ENCODE results near the gene PPID.

The PPID gene

DNA sequence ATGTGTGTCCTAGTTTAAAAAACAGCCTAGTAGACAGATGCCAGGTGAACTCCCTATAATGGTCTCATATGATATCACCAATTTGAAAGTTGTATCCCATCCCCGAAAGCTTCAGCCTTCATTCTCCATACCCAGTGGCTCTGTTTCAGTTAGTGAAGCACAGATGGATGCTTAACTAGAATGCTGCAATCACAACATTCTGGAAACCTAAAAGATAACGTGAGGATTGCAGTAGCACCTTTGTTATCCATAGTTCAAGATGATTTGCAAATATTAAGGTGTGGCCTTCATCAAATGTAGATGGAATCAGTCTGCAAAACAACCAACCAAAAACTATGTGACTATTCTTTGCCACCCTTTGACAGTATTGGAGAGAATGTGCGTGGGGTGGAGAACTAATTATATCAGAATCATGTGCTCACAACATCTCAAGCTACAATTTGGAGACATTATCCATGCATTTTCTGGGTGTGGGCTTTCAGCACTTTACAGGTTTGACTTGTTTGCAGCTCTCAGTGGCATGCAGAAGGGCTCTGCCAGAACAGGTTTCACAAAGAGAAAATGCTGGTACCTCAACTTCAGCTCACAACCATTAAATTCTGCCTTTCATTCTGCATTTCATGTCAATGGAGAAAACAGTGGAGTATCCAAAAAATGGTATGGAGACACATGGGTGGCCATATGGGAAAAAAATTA, 18.3 kb upstream of the PPID start:
- no peaks in the 10 kb centered on the region for H3K79me2 ChIP-seq (ENCODE audit: insufficient read depth, low read length)
- no peaks in the 10 kb centered on the region for H3K9me3 ChIP-seq (ENCODE audit: low read length)
- H3K4me3 ChIP-seq (ENCODE audit: low read depth, low read length, poor library complexity, severe bottlenecking): no peak overlapping the region
- no peak overlapping the region for H3K27ac ChIP-seq (ENCODE audit: low read depth, low read length, poor library complexity, severe bottlenecking)
- no peaks in the 10 kb centered on the region for H3K9me2 ChIP-seq (ENCODE audit: low read depth, low read length)
- H3K4me2 ChIP-seq (ENCODE audit: low read length): no peak overlapping the region
- no peak overlapping the region for H3K9ac ChIP-seq (ENCODE audit: low read length)
- H4K20me1 ChIP-seq (ENCODE audit: insufficient read depth, low read length): no peaks in the 10 kb centered on the region
- no peaks in the 10 kb centered on the region for H3K27me3 ChIP-seq (ENCODE audit: insufficient read depth, low read length)
- no peaks in the 10 kb centered on the region for H3K4me1 ChIP-seq (ENCODE audit: insufficient read depth, low read length, severe bottlenecking)
- no peaks in the 10 kb centered on the region for H3K36me3 ChIP-seq (ENCODE audit: insufficient read depth, low read length)
- no peak for TF ChIP-seq CTCF (IDR thresholded peaks at IDR 0.05; ENCODE audit: low read length)
- no peak for TF ChIP-seq EZH2 (IDR thresholded peaks at IDR 0.05; ENCODE audit: borderline replicate concordance, low read length)
- H3F3A ChIP-seq (ENCODE audit: insufficient read depth, low read length): no peaks in the 10 kb centered on the region
- no peak overlapping the region for H2AFZ ChIP-seq (ENCODE audit: low read length)

- H3F3A ChIP-seq (ENCODE audit: insufficient read depth, low read length): no peaks in the 10 kb centered on the region
These were observed 16.4 kb upstream of the PPID start for GRCh38 chr4:158739600-158739999.

GRCh38 chr4:158738866-158739265, 15.7 kb upstream of the PPID start:
- Histone ChIP-seq H3K9me3 (ENCODE audit: low read length) (no peaks in the 10 kb centered on the region), H3K79me2 (ENCODE audit: insufficient read depth, low read length) (no peaks in the 10 kb centered on the region), H3K4me3 (ENCODE audit: low read depth, low read length, poor library complexity, severe bottlenecking) (no peak overlapping the region), H3K9ac (ENCODE audit: low read length) (no peak overlapping the region), H3K9me2 (ENCODE audit: low read depth, low read length) (no peaks in the 10 kb centered on the region), H3K27me3 (ENCODE audit: insufficient read depth, low read length) (no peaks in the 10 kb centered on the region), H3K4me2 (ENCODE audit: low read length) (no peak overlapping the region), H2AFZ (ENCODE audit: low read length) (no peak overlapping the region), H3K27ac (ENCODE audit: low read depth, low read length, poor library complexity, severe bottlenecking) (no peak overlapping the region), H3F3A (ENCODE audit: insufficient read depth, low read length) (no peaks in the 10 kb centered on the region), H4K20me1 (ENCODE audit: insufficient read depth, low read length) (no peaks in the 10 kb centered on the region), H3K36me3 (ENCODE audit: insufficient read depth, low read length) (no peaks in the 10 kb centered on the region), H3K4me1 (ENCODE audit: insufficient read depth, low read length, severe bottlenecking) (no peaks in the 10 kb centered on the region)
- TF ChIP-seq CTCF (IDR thresholded peaks at IDR 0.05; ENCODE audit: low read length): no peak
- no peak for TF ChIP-seq EZH2 (IDR thresholded peaks at IDR 0.05; ENCODE audit: borderline replicate concordance, low read length)

More at GRCh38 chr4:158739600-158739999, 16.4 kb upstream of the PPID start:
- Histone ChIP-seq H3K9me3 (ENCODE audit: low read length) (no peaks in the 10 kb centered on the region), H2AFZ (ENCODE audit: low read length) (no peak overlapping the region), H3K9ac (ENCODE audit: low read length) (no peak overlapping the region), H3K4me3 (ENCODE audit: low read depth, low read length, poor library complexity, severe bottlenecking) (no peak overlapping the region), H4K20me1 (ENCODE audit: insufficient read depth, low read length) (no peaks in the 10 kb centered on the region), H3K9me2 (ENCODE audit: low read depth, low read length) (no peaks in the 10 kb centered on the region), H3K4me1 (ENCODE audit: insufficient read depth, low read length, severe bottlenecking) (no peaks in the 10 kb centered on the region), H3K27ac (ENCODE audit: low read depth, low read length, poor library complexity, severe bottlenecking) (no peak overlapping the region), H3K79me2 (ENCODE audit: insufficient read depth, low read length) (no peaks in the 10 kb centered on the region), H3K27me3 (ENCODE audit: insufficient read depth, low read length) (no peaks in the 10 kb centered on the region), H3K36me3 (ENCODE audit: insufficient read depth, low read length) (no peaks in the 10 kb centered on the region), H3K4me2 (ENCODE audit: low read length) (no peak overlapping the region)
- no peak for TF ChIP-seq EZH2 (IDR thresholded peaks at IDR 0.05; ENCODE audit: borderline replicate concordance, low read length)
- no peak for TF ChIP-seq CTCF (IDR thresholded peaks at IDR 0.05; ENCODE audit: low read length)

Data from OCI-LY1 (cell line).